Mononuclear cell (primary cell): ENCODE results near the gene EHBP1. TPM values are rescaled to one million over a fixed set of nuclear protein-coding genes. Genes with fewer than 3 reads are reported as not detected.
"Not testable (repeated sequence)": the region's sequence is repeated elsewhere in the genome, so short reads cannot be mapped to it uniquely, and the experiment has no call there.

Experiments used
- H3K27me3 ChIP-seq: 2 replicates; pipeline ENCODE4 v1.6.0; 2011; ENCODE audit warnings: low read length, control low read depth; ENCODE audit not compliant: insufficient read depth
- H3K4me1 ChIP-seq: 2 replicates; pipeline ENCODE4 v1.5.1; 2011; ENCODE audit warnings: mild to moderate bottlenecking, low read length, control low read depth; ENCODE audit not compliant: insufficient read depth
- H3K4me3 ChIP-seq: 2 replicates; pipeline ENCODE4 v1.5.1; 2011; ENCODE audit warnings: mild to moderate bottlenecking, low read length, moderate library complexity
- H3K9me3 ChIP-seq: 2 replicates; pipeline ENCODE4 v1.5.1; 2011; ENCODE audit warnings: low read depth, mild to moderate bottlenecking, control low read depth, low read length
- total RNA-seq: library from RNA; depleted of rRNA; stranded (reverse); fragments of >200 nt; gene quantifications from one replicate; pipeline ENCODE4 v1.2.3, GENCODE V29; 2012

EHBP1 gene
- total RNA-seq, 1 donor = 31.6 TPM

DNA sequence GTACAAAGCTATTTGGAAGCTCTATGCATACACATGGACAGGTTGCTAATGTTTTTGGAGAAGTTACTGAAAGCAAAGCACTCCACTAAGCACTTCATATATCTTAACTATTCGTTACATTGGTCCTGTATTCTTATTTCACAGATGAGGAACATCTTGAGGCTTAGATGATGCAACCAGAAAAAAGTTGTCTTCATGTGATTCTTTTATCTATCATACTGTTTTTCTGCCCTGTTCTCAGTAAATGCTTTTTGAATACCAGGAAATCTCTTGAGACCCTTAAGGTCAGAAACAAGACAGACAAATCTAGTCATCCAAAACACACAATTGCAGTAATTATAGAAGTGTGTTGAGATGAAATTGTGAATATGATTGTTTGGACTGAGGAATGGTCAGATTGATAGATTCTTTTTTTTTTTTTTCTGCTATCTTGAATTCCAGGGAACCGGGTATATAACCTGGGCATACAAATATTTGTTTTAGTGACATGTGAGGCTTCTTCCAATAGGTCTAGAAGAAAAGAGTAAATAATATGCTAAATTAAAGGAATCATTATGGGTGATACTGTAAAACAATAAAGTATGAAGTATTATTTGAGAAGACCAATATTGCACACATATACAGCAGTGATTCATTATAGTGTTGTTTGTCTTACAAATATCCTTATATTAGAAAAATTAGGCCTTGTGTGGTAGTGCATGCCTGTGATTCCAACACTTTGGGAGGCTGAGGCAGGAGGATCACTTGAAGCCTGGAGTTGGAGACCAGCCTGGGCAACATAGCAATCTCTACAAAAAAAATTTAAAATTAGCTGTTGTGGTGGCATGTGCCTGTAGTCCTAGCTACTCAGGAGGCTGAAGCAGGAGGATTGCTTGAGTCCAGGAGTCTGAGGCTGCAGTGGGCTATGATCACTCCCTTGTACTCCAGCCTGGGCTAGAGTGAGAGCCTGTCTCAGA, 33.7 kb downstream of the EHBP1 start:
- Histone ChIP-seq H3K4me1 (no peaks in the 10 kb centered on the region), H3K27me3 (no peaks in the 10 kb centered on the region), H3K4me3 (no peak overlapping the region), H3K9me3 (no peaks in the 10 kb centered on the region)

- Histone ChIP-seq H3K4me3 (no peak overlapping the region), H3K9me3 (no peaks in the 10 kb centered on the region), H3K27me3 (no peaks in the 10 kb centered on the region), H3K4me1 (no peaks in the 10 kb centered on the region)
These were observed 34.7 kb downstream of the EHBP1 start for GRCh38 chr2:62740221-62740620.

DNA sequence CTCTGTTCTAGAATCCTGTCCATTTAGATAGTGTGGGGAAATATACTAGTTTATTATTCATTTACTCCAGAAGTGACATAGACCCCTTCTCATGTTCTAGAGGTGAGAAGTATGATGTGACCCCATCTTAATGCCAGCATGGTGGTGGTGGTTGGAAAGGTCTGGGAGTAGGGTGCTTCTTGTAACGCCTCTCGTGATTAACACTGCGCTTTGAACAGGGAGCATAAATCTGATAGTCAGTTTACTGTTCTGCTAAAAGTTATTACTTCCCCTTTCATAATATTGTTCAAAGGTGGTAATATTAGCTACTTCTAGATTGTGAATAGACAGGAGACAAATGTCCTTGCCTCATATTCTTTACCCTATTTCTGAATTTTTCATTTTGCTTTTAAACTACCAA, 35.6 kb downstream of the EHBP1 start:
- Histone ChIP-seq H3K27me3 (no peaks in the 10 kb centered on the region), H3K4me1 (no peaks in the 10 kb centered on the region), H3K4me3 (no peak overlapping the region), H3K9me3 (no peaks in the 10 kb centered on the region)

DNA sequence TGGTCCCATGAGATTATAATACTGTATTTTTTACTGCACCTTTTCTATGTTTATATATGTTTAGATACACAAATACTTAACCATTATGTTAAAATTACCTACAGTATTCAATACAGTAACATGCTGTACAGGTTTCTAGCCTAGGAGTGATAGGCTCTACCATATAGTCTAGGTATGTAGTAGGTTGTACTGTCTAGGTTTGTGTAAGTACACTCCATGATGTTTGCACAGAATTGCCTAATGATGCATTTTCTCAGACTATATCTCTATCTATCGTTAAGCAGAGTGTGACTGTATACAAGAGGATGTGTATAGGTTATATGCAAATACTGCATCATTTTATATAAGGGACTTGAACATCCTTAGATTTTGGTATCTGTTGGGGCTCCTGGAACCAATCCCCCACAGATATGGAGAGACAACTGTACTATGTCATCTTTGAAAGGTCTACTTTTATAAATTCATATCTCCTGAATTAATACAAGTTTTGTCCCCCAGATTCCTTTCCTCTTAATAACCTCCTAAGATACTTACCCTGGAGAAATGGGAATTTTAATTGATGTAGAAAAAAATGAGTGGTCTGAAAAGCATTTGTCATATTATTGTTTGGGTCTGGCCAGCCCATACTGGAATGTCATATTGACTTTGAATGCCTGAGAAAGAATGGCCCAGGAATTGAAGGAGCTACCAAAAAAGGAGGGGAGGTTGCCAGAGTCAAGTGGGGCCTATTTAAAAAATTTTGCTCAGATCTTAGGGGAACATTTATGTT, 36.6 kb downstream of the EHBP1 start:
- Histone ChIP-seq H3K4me3 (no peak overlapping the region), H3K27me3 (no peaks in the 10 kb centered on the region)

GRCh38 chr2:62743506-62743905, 38.0 kb downstream of the EHBP1 start:
- H3K4me1 ChIP-seq = no peaks in the 10 kb centered on the region
- no peaks in the 10 kb centered on the region for H3K9me3 ChIP-seq
- no peaks in the 10 kb centered on the region for H3K27me3 ChIP-seq
- H3K4me3 ChIP-seq = no peak overlapping the region

More for the DNA sequence above, 36.6 kb downstream of the EHBP1 start:
- no peaks in the 10 kb centered on the region for H3K4me1 ChIP-seq
- no peaks in the 10 kb centered on the region for H3K9me3 ChIP-seq

GRCh38 chr2:62744603-62745002, 39.1 kb downstream of the EHBP1 start:
- H3K9me3 ChIP-seq = no peaks in the 10 kb centered on the region
- H3K4me3 ChIP-seq = no peak overlapping the region
- no peaks in the 10 kb centered on the region for H3K27me3 ChIP-seq
- no peaks in the 10 kb centered on the region for H3K4me1 ChIP-seq

GRCh38 chr2:62745891-62746481, 40.5 kb downstream of the EHBP1 start:
- Histone ChIP-seq H3K4me1 (no peaks in the 10 kb centered on the region), H3K9me3 (no peaks in the 10 kb centered on the region), H3K4me3 (no peak overlapping the region), H3K27me3 (no peaks in the 10 kb centered on the region)

GRCh38 chr2:62747169-62747568, 41.7 kb downstream of the EHBP1 start:
- Histone ChIP-seq H3K9me3 (no peaks in the 10 kb centered on the region), H3K4me3 (no peak overlapping the region), H3K27me3 (no peaks in the 10 kb centered on the region), H3K4me1 (no peaks in the 10 kb centered on the region)

DNA sequence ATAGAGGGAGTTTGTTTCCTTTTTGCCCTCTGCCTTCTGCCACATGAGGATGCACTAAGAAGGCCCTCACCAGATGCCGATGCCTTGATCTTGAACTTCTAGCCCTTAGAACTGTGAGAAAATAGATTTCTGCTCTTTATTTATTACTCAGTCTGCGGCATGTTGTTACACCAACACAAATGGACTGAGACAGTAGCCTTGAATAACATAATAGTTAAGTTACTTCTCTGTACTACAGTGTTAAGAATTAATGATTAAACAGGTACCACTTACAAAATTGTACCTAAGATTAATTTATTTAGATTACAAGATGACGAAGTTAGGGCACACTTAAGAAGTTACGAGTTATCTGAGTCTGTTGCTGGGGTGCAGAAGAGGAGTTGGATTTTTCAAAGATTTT, 42.4 kb downstream of the EHBP1 start:
- no peaks in the 10 kb centered on the region for H3K4me1 ChIP-seq
- no peaks in the 10 kb centered on the region for H3K27me3 ChIP-seq
- no peak overlapping the region for H3K4me3 ChIP-seq
- H3K9me3 ChIP-seq = no peaks in the 10 kb centered on the region

DNA sequence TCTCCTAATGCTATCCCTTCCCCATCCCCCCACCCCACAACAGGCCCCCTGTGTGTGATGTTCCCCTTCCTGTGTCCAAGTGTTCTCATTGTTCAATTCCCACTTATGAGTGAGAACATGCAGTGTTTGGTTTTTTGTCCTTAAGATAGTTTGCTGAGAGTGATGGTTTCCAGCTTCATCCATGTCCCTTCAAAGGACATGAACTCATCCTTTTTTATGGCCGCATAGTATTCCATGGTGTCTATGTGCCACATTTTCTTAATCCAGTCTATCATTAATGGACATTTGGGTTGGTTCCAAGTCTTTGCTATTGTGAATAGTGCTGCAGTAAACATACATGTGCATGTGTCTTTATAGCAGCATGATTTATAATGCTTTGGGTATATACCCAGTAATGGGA, 43.6 kb downstream of the EHBP1 start:
- not testable (repeated sequence) for H3K27me3 ChIP-seq, H3K4me3 ChIP-seq, H3K4me1 ChIP-seq

DNA sequence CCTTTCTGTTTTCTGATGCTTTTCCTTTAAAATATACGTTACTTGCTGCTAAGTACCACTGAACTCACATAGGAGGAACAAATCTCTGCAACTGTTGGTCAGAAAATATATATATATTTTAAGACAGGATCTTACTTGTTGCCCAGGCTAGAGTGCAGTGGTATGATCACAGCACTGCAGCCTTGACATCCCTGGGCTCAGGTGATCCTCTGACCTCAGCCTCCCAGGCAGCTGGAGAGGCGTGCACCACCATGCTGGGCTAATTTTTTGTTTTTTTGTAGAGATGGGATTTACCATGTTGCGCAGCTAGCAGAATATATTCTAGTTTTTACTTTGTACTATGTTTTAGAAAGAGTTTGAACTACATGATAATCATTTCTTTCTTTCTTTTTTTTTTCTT, 51.5 kb downstream of the EHBP1 start:
- no peaks in the 10 kb centered on the region for H3K9me3 ChIP-seq
- no peak overlapping the region for H3K4me3 ChIP-seq
- H3K4me1 ChIP-seq = no peaks in the 10 kb centered on the region
- H3K27me3 ChIP-seq = no peaks in the 10 kb centered on the region

More for the DNA sequence above, 43.6 kb downstream of the EHBP1 start:
- not testable (repeated sequence) for H3K9me3 ChIP-seq

DNA sequence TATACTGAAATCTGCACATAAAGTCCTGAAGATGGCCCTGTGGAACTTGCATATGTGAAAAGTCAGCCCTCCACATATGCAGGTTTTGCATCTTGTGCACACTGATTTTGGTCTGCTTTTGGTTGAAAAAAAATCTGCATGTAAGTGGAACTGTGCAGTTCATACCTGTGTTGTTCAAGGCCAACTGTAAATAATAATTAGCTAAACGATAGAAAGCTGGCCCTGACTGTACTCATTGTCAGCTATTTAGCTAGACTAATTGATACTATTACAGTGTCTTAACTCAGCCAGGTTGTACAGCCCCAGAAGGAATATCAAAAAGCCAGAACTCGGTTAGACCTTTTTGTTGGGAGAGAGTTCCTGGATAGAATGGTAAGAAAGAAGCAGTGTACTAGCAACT, 54.5 kb downstream of the EHBP1 start:
- no peaks in the 10 kb centered on the region for H3K4me1 ChIP-seq
- H3K9me3 ChIP-seq = no peaks in the 10 kb centered on the region
- H3K4me3 ChIP-seq = no peak overlapping the region
- H3K27me3 ChIP-seq = no peaks in the 10 kb centered on the region

GRCh38 chr2:62760555-62760954, 55.0 kb downstream of the EHBP1 start:
- Histone ChIP-seq H3K9me3 (no peaks in the 10 kb centered on the region), H3K4me1 (no peaks in the 10 kb centered on the region), H3K4me3 (no peak overlapping the region), H3K27me3 (no peaks in the 10 kb centered on the region)

GRCh38 chr2:62765619-62766376, 60.3 kb downstream of the EHBP1 start:
- H3K27me3 ChIP-seq = no peaks in the 10 kb centered on the region
- no peaks in the 10 kb centered on the region for H3K9me3 ChIP-seq
- no peaks in the 10 kb centered on the region for H3K4me1 ChIP-seq
- H3K4me3 ChIP-seq = no peak overlapping the region

GRCh38 chr2:62768615-62769014, 63.1 kb downstream of the EHBP1 start:
- Histone ChIP-seq H3K27me3 (no peaks in the 10 kb centered on the region), H3K4me3 (no peak overlapping the region), H3K9me3 (no peaks in the 10 kb centered on the region), H3K4me1 (no peaks in the 10 kb centered on the region)
